Ectodermal cell (in vitro differentiated cells): ENCODE data around the gene MYO10.

Source experiments
- H3K27ac ChIP-seq: 2 replicates; pipeline ENCODE4 v1.7.0; 2013; ENCODE audit warnings: mild to moderate bottlenecking, low read depth, low read length; ENCODE audit not compliant: insufficient read depth, poor library complexity, severe bottlenecking
- H3K27me3 ChIP-seq: 2 replicates; pipeline ENCODE4 v1.7.0; 2013; ENCODE audit warnings: mild to moderate bottlenecking, low read length; ENCODE audit not compliant: insufficient read depth, control insufficient read depth, poor library complexity, severe bottlenecking
- H3K36me3 ChIP-seq: one replicate; pipeline ENCODE4 v1.7.0; 2013; ENCODE audit warnings: low read length; ENCODE audit not compliant: control insufficient read depth, insufficient read depth
- H3K4me1 ChIP-seq: one replicate; pipeline ENCODE4 v1.7.0; 2013; ENCODE audit warnings: low read length; ENCODE audit not compliant: control insufficient read depth, insufficient read depth
- H3K4me3 ChIP-seq: 2 replicates; pipeline ENCODE4 v1.7.0; 2013; ENCODE audit warnings: low read depth, low read length, control low read depth; ENCODE audit not compliant: insufficient read depth
- H3K9me3 ChIP-seq: 2 replicates; pipeline ENCODE4 v1.7.0; 2013; ENCODE audit warnings: mild to moderate bottlenecking, low read length, moderate library complexity; ENCODE audit not compliant: control insufficient read depth
- WGBS, 2 experiments: methylation state at CpG; one replicate each; pipeline ENCODE4 v1.1.7; 2013; ENCODE audit warnings: missing lambda C conversion rate in 2 of 2; 5-methylcytosine and 5-hydroxymethylcytosine counted together

MYO10 gene

DNA sequence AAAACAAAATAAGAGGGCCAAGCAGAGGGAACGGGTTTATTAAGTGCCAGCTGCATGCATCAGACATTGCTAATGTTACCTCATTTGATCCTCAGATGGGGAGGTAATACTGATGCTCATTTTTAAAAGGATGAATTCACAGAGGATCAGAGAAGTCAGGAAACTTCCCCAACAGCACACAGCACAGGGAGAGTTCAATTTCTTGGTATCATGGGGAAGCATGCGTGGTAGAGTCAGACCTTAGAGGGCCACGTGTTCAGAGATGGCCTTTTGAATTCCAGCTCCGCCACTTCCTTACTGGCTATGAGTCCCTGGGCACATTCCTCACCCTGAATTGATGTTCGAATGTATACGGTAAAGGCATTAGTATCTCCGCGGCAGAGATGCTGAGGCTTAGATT, 108.3 kb downstream of the MYO10 start:
- Histone ChIP-seq H3K4me3 (no peak overlapping the region), H3K27ac (no peak overlapping the region), H3K4me1 (no peaks in the 10 kb centered on the region), H3K36me3 (no peaks in the 10 kb centered on the region), H3K27me3 (no peaks in the 10 kb centered on the region), H3K9me3 (no peaks in the 10 kb centered on the region)
- WGBS, 2 experiments, result 93 to 94% methylated on average over 8 of the region's 8 CpGs

DNA sequence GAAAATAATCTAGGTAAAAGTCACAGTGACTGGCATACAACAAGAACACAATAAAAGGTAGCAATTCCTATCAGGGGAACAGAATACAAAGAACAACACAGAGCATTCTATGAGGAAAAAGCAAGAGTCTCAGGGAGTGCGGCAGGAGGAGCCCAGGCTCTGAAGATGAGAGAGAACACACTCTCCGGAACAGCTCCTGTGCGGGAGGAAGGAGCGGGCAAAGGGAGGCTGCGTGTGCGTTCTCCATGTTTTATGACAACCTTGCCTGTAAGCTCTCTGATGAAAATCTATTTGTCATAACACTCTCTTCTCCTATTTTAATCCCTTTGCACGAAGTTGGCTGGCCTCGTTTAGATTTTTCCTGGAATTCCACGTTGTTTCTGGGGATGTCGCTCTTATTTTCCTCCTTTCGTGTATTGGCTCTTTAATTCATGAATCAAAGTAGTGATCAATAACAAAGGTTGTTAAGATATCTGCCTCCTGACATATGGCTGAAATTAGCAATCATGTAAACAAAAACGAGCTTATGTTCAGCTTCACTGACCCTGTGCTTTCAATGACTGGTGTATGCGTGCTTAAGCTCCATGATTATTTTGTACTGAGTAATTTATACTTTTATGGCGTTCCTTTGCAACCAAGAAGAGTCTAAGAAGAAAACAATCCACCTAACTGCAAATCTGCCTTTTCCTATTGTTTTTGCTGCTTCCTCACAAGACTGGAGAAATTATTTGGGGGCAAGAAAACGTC, 109.5 kb downstream of the MYO10 start:
- Histone ChIP-seq H3K27ac (no peak overlapping the region), H3K4me1 (no peaks in the 10 kb centered on the region), H3K36me3 (no peaks in the 10 kb centered on the region), H3K9me3 (no peaks in the 10 kb centered on the region), H3K4me3 (no peak overlapping the region), H3K27me3 (no peaks in the 10 kb centered on the region)
- WGBS, 2 experiments, result 91 to 95% methylated on average over 15 of the region's 15 CpGs

DNA sequence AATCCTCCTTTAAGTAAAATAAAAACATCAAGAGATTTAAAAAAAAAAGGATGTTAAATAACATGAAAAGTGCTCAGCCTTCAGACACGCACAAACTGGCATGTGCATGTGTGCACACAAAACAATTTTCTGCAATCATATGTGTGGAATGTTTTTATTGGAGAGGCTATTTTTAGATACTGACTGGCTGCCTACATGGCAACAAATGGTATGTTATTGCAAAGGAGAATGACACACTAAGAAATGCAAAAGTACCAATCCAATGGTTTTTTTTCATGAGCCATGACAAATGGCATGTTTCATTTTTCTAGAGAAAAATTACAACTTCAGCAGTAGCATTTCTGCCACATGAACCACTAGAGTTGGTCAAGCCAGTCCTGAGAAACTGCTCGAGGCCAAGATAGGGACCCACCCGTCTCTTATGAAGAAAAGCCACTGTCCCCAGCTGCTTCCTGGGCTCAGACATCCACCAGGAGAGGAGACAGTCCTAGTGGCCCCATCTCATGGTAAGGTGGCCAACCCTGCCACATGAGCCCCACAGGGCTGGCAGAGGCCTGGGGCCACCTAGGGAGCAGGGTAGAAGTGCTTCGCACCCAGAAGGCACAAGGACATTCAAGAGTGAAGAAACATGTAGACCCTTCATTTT, 116.4 kb downstream of the MYO10 start:
- 95 to 97% methylated on average over 4 of the region's 4 CpGs for WGBS, 2 experiments
- H3K9me3 ChIP-seq, result no peaks in the 10 kb centered on the region
- H3K27ac ChIP-seq, result no peak overlapping the region
- no peaks in the 10 kb centered on the region for H3K27me3 ChIP-seq
- H3K4me1 ChIP-seq, result no peaks in the 10 kb centered on the region
- H3K4me3 ChIP-seq, result no peak overlapping the region
- H3K36me3 ChIP-seq, result no peaks in the 10 kb centered on the region

DNA sequence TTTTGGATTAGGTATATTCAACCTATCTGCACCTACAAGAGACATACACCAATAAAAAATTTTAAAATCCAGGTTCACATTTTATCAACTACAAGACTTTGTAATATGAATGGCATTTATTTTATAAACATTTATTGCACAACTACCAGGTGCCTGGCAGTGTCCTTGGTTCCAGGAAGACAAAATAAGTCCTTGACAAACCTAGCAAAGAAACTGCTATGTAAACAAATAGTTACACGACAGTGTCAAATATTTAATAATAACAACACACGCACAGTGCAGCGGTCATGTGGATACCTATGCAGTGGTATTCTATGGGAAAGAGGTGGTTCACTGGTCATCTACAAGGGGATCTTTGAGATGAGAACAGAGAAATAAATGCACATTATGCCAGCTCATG, 120.7 kb downstream of the MYO10 start:
- no peaks in the 10 kb centered on the region for H3K27me3 ChIP-seq
- H3K9me3 ChIP-seq, result no peaks in the 10 kb centered on the region
- 93 to 100% methylated on average over 3 of the region's 3 CpGs for WGBS, 2 experiments
- H3K4me1 ChIP-seq, result no peaks in the 10 kb centered on the region
- no peak overlapping the region for H3K4me3 ChIP-seq
- no peaks in the 10 kb centered on the region for H3K36me3 ChIP-seq
- no peak overlapping the region for H3K27ac ChIP-seq

DNA sequence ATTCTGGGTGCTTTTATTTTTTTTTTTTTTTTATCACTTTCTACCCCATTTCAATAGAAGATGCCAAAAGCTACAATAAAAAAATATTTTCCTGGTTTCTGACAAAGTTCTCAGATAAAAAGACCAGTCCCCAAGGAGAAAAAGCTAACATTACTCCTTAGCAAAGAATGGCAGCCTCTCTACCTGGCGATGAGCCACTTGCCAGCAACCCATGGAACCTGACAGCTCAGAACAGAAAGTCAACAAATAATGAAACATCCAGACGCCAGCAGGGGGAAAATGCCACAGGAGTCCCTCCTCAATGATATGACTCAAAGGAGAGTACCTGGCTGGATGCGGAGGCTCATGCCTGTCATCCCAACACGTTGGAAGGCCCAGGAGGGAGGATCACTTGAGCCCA, 123.2 kb downstream of the MYO10 start:
- Histone ChIP-seq H3K4me3 (no peak overlapping the region), H3K27me3 (no peaks in the 10 kb centered on the region), H3K27ac (no peak overlapping the region), H3K4me1 (peaks cover 9% of the 10 kb centered on the region), H3K36me3 (no peaks in the 10 kb centered on the region), H3K9me3 (no peaks in the 10 kb centered on the region)
- WGBS, 2 experiments, result 88 to 91% methylated on average over 4 of the region's 4 CpGs

DNA sequence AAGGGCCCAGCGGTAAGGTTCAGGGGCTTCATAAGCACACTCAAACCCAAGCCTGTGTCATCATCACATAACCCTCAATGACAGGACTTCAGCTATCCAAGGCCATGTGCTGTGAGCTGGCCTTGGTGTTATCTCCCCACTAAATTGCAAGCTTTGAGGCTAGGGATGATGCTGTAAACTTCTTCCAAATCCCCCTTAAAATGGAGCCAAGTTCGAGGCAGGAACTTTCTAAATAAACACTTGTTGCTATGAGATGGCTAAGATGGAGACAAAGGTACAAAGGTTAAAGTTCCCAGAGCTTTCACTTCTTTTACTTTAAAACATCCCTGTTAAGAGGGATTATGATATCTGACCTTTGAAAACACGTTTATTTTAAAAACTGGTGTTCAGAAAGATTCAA, 123.6 kb downstream of the MYO10 start:
- Histone ChIP-seq H3K27me3 (no peaks in the 10 kb centered on the region), H3K36me3 (no peaks in the 10 kb centered on the region), H3K9me3 (no peaks in the 10 kb centered on the region), H3K4me3 (no peak overlapping the region), H3K27ac (no peak overlapping the region), H3K4me1 (peaks cover 9% of the 10 kb centered on the region)
- WGBS, 2 experiments, result 87 to 90% methylated on average over 3 of the region's 3 CpGs

DNA sequence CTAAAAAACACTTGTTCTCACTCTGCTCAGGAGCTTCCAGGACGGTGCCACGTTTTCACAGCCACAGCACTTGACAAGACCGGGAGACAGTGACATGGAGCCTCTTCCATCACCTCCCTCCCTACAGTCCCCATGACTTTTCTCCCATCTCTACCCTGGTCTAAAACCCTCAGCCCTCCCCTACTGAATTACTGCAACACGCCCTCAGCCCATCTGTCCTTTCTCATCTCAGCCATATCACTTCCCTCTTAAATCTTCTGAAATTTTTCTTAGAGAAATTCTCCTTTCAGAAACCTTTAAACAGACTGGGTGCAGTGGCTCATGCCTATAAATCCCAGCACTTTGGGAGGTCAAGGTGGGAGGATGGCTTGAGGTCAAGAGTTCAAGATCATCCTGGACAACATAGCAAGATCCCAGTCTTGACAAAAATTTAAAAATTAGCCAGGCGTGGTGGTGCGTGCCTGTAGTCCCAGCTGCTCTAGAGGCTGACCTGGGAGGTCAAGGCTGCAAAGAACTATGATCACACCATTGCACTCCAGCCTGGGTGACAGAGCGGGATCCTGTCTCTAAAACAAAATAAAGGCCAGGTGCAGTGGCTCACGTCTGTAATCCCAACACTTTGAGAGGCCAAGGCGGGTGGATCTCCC, 125.8 kb downstream of the MYO10 start:
- WGBS, 2 experiments, result 87 to 89% methylated on average over 9 of the region's 9 CpGs
- Histone ChIP-seq H3K9me3 (no peaks in the 10 kb centered on the region), H3K27ac (no peak overlapping the region), H3K27me3 (no peaks in the 10 kb centered on the region), H3K36me3 (no peaks in the 10 kb centered on the region), H3K4me3 (no peak overlapping the region), H3K4me1 (peaks cover 9% of the 10 kb centered on the region)

DNA sequence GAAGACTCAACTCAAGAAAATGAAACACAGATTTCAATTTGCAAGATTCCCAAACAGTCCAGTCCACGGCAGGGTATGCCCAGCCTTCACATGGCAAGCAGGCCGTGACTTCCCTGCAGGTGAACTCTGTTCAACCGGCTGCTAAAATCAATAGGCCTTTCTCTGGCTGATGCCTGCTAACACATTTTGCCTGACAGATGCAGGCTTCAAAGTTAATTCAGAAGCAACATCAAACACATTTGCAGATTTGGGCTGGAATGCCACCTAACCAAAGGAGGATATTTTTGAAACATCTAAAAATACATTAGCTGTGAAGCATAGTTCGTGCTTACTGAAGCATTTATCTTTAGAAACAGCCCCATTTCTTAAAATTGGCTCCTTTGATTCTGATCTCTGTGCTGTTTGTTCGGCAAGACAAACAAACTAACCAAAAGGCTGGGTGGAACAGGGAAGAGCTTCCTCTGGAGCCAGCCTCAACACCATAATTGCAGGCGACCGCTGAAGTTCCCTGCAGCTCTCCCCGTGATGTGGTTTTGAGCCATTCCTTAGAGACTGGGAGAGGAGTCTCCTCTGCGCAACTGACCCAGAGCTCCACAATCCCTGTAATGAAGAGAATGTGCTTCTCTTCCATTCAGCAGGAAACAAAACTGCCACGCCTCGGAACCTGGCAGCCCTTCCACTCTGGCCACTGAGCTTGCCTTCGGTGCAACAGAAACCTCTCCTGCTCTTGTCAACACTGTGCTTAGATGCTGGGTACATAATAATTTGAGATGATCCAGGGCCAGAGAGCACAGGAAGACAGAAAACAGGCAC, 126.5 kb downstream of the MYO10 start:
- H3K9me3 ChIP-seq, result no peaks in the 10 kb centered on the region
- H3K4me3 ChIP-seq, result no peak overlapping the region
- H3K27me3 ChIP-seq, result no peaks in the 10 kb centered on the region
- 81 to 84% methylated on average over 12 of the region's 12 CpGs for WGBS, 2 experiments
- H3K27ac ChIP-seq, result no peak overlapping the region
- H3K36me3 ChIP-seq, result no peaks in the 10 kb centered on the region
- H3K4me1 ChIP-seq, result peaks cover 9% of the 10 kb centered on the region

DNA sequence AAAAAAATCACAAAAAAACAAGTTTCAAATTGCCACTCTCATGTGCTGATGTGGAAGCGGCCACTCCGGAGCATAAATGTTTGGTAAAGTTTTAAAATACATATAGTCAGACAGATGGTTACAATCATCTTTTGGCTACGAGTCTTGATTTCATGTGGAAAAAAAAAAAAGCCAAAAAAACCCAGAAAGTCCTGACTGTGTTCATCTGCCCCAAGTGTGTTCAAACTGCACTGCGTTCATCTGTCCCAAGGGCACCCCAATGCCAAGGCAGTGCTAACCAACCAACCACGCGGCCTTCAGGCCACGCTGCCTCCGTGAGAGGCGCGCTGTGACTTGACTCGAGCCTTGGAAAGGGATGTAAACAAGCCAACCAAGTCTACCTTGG, 127.1 kb downstream of the MYO10 start:
- Histone ChIP-seq H3K27ac (no peak overlapping the region), H3K27me3 (no peaks in the 10 kb centered on the region), H3K36me3 (no peaks in the 10 kb centered on the region), H3K9me3 (no peaks in the 10 kb centered on the region), H3K4me1 (peaks cover 9% of the 10 kb centered on the region), H3K4me3 (no peak overlapping the region)
- 96 to 98% methylated on average over 10 to 11 of the region's 11 CpGs for WGBS, 2 experiments

DNA sequence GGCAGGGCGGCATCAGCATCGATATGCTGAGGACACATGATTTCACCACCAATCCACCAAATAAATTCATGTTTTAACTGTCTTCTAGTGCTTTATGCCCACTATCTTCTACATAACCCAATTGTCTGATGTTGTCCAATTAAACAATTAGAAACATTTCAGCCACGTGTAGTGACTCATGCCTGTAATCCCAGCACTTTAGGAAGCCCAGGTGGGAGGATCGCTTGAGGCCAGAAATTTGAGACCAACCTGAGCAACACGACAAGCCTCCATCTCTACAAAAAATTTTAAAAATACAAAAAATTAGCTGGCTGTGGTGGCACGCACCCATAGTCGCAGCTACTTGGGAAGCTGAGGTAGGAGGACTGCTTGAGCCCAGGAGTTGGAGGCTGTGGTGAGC, 128.1 kb downstream of the MYO10 start:
- WGBS, 2 experiments, result 91 to 95% methylated on average over 7 of the region's 7 CpGs

More for the DNA sequence above, 128.1 kb downstream of the MYO10 start:
- Histone ChIP-seq H3K9me3 (no peaks in the 10 kb centered on the region), H3K27me3 (no peaks in the 10 kb centered on the region), H3K4me3 (no peak overlapping the region), H3K4me1 (peaks cover 9% of the 10 kb centered on the region), H3K27ac (no peak overlapping the region), H3K36me3 (no peaks in the 10 kb centered on the region)
